HG03196 (cell line): ENCODE data around the gene ARHGAP12.
A peak's percentile ranks its signal among the peaks of the same experiment; 100 is the strongest.
"Not testable (repeated sequence)": the region's sequence is repeated elsewhere in the genome, so short reads cannot be mapped to it uniquely, and the experiment has no call there.

ENCODE experiments used
- ATAC-seq: cut with Tn5 transposase; IDR thresholded peaks from one replicate; pipeline ENCODE4 v1.9.1; 2021; ENCODE audit not compliant: unreplicated experiment

The ARHGAP12 gene

GRCh38 chr10:31774299-31774900 lies 154.2 kb downstream of the ARHGAP12 start:
- no peak for ATAC-seq

- ATAC-seq: no peak
Measured at GRCh38 chr10:31773749-31774298, 154.8 kb downstream of the ARHGAP12 start.

- ATAC-seq: no peak
Measured at GRCh38 chr10:31771331-31771831, 157.2 kb downstream of the ARHGAP12 start.

GRCh38 chr10:31770307-31770902 lies 158.2 kb downstream of the ARHGAP12 start:
- peak; percentile 52 for ATAC-seq

- ATAC-seq: no peak
Measured at GRCh38 chr10:31769564-31769963, 159.1 kb downstream of the ARHGAP12 start.

- not testable (repeated sequence) for ATAC-seq
Measured at GRCh38 chr10:31768935-31769334, 159.7 kb downstream of the ARHGAP12 start.

GRCh38 chr10:31768467-31768866 lies 160.2 kb downstream of the ARHGAP12 start:
- no peak for ATAC-seq

- no peak for ATAC-seq
Measured at GRCh38 chr10:31765541-31765940, 163.1 kb downstream of the ARHGAP12 start.

GRCh38 chr10:31762316-31762715 lies 166.3 kb downstream of the ARHGAP12 start:
- no peak for ATAC-seq

GRCh38 chr10:31761156-31761555 lies 167.5 kb downstream of the ARHGAP12 start:
- no peak for ATAC-seq

- ATAC-seq: no peak
Measured at GRCh38 chr10:31760674-31761081, 168.0 kb downstream of the ARHGAP12 start.

- ATAC-seq: peak; percentile 95
Measured at GRCh38 chr10:31759799-31760626, 168.6 kb downstream of the ARHGAP12 start.

GRCh38 chr10:31759124-31759798 lies 169.4 kb downstream of the ARHGAP12 start:
- no peak for ATAC-seq

- ATAC-seq: no peak
Measured at GRCh38 chr10:31758495-31758894, 170.1 kb downstream of the ARHGAP12 start.

GRCh38 chr10:31757831-31758230 lies 170.8 kb downstream of the ARHGAP12 start:
- ATAC-seq: no peak

GRCh38 chr10:31757386-31757791 lies 171.2 kb downstream of the ARHGAP12 start:
- ATAC-seq: no peak

- no peak for ATAC-seq
Measured at GRCh38 chr10:31756729-31757110, 171.9 kb downstream of the ARHGAP12 start.

GRCh38 chr10:31756101-31756728 lies 172.4 kb downstream of the ARHGAP12 start:
- ATAC-seq: no peak
